ENCODE measurements around the gene PIK3R1.

Gene PIK3R1

DNA sequence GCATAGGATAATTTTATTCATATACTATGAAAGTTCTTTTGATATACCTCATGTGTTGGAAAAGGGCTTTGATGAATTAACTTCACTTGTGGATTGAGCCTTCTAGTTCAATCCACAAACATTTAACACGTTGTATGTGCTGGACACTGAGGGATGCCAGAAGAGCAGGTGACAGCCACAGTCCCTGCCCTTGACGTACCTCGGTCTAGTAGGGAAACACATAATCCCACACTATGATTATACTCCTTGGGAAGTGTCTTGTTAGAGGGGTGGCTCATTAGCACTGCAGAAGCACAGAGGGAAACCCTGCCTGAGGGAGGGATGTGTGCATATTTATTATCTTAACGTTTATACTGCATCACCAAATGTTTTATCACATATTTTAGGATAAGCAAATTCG is 61.2 kb downstream of the PIK3R1 start:
- H3K36me3 ChIP-seq (ENCODE audit: control insufficient read depth in 1 of 2, insufficient read depth in 2 of 2, low read length in 2 of 2) = peaks cover 46 to 65% of the 10 kb centered on the region in 2 donors
- no peak overlapping the region for H3K9ac ChIP-seq (ENCODE audit: low read depth in 1 of 2, low read length in 2 of 2)

DNA sequence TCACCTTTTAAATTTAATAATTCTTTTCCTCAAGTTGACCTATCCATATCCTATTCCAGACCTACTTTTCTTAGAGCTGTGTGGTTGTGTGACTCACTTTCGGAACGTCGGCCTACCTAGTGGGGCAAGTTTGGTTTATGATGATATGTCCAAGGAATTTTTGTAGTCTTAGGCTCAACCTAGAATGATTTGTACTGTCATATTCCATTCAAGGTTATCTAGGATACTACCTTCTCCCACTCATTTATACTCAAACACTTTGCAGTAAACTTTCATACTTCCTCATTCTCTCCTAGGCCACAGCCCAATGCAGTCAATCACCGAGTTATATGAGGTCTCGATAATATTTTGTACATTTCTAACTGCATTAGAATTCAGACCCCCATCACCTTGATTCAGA is 61.9 kb downstream of the PIK3R1 start:
- Histone ChIP-seq H3K4me3 (ENCODE audit: low read depth in 1 of 2, low read length in 2 of 2) (no peak overlapping the region), H3K27me3 (ENCODE audit: control insufficient read depth in 1 of 2, insufficient read depth in 2 of 2, low read length in 2 of 2) (no peaks in the 10 kb centered on the region), H3K36me3 (ENCODE audit: control insufficient read depth in 1 of 2, insufficient read depth in 2 of 2, low read length in 2 of 2) (peaks cover 53 to 72% of the 10 kb centered on the region in 2 donors), H3K9ac (ENCODE audit: low read depth in 1 of 2, low read length in 2 of 2) (no peak overlapping the region), H3K9me3 (ENCODE audit: control insufficient read depth in 1 of 2, low read length in 2 of 2) (no peaks in the 10 kb centered on the region), H3K27ac (ENCODE audit: low read depth, low read length) (no peak overlapping the region), H3K4me1 (ENCODE audit: control insufficient read depth in 1 of 2, insufficient read depth in 2 of 2, low read length in 2 of 2) (peaks cover 3 to 8% of the 10 kb centered on the region in 2 donors)

More for the DNA sequence above, 61.2 kb downstream of the PIK3R1 start:
- Histone ChIP-seq H3K4me1 (ENCODE audit: control insufficient read depth in 1 of 2, insufficient read depth in 2 of 2, low read length in 2 of 2) (peaks cover 3 to 8% of the 10 kb centered on the region in 2 donors), H3K4me3 (ENCODE audit: low read depth in 1 of 2, low read length in 2 of 2) (no peak overlapping the region), H3K27me3 (ENCODE audit: control insufficient read depth in 1 of 2, insufficient read depth in 2 of 2, low read length in 2 of 2) (no peaks in the 10 kb centered on the region), H3K27ac (ENCODE audit: low read depth, low read length) (no peak overlapping the region), H3K9me3 (ENCODE audit: control insufficient read depth in 1 of 2, low read length in 2 of 2) (no peaks in the 10 kb centered on the region)

DNA sequence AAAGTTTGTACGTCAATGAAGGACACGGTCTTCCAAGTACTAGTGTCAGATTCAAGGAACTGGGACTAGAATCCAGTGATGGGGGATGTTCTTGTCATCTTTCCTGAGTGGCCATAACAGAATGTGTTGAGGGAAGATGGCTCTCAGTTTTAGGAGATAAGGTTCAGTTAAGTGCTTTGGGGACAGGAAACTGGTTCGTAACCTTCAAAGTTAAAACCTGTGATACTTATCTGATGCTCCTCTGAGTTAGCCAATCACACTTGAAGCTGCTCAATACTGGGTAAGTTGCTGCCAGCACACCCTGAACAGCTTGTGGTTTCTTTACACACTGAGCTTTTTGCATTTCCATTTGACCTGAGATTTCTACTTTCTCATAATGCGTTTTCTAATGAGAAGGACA is 64.4 kb downstream of the PIK3R1 start:
- Histone ChIP-seq H3K27ac (ENCODE audit: low read depth, low read length) (no peak overlapping the region), H3K36me3 (ENCODE audit: control insufficient read depth in 1 of 2, insufficient read depth in 2 of 2, low read length in 2 of 2) (peaks cover 40 to 76% of the 10 kb centered on the region in 2 donors), H3K9me3 (ENCODE audit: control insufficient read depth in 1 of 2, low read length in 2 of 2) (no peaks in the 10 kb centered on the region), H3K9ac (ENCODE audit: low read depth in 1 of 2, low read length in 2 of 2) (no peak overlapping the region), H3K4me3 (ENCODE audit: low read depth in 1 of 2, low read length in 2 of 2) (no peak overlapping the region), H3K27me3 (ENCODE audit: control insufficient read depth in 1 of 2, insufficient read depth in 2 of 2, low read length in 2 of 2) (no peaks in the 10 kb centered on the region), H3K4me1 (ENCODE audit: control insufficient read depth in 1 of 2, insufficient read depth in 2 of 2, low read length in 2 of 2) (peaks cover 10 to 14% of the 10 kb centered on the region in 2 donors)

DNA sequence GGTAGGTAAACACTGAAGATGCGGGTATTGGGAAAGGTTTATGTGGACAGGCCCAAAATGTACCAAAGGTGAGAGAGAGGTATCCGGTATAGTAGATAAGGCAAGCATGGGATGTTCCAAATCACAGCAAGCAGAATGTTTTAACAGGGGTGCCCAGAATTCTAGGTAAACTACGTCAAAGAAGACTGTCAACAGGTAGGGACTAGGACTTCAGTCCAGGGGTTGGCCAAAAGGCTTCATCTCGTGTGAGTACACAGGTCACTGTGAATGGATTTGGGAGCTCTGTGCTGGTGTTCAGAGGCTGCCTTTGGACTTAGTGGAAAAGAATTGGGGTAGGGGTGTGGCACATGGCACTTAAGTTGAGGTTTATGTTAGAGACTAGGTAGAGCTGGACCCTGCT is 66.4 kb downstream of the PIK3R1 start:
- Histone ChIP-seq H3K9ac (ENCODE audit: low read depth in 1 of 2, low read length in 2 of 2) (no peak overlapping the region), H3K36me3 (ENCODE audit: control insufficient read depth in 1 of 2, insufficient read depth in 2 of 2, low read length in 2 of 2) (peaks cover 31 to 61% of the 10 kb centered on the region in 2 donors), H3K9me3 (ENCODE audit: control insufficient read depth in 1 of 2, low read length in 2 of 2) (no peaks in the 10 kb centered on the region), H3K27ac (ENCODE audit: low read depth, low read length) (no peak overlapping the region), H3K4me1 (ENCODE audit: control insufficient read depth in 1 of 2, insufficient read depth in 2 of 2, low read length in 2 of 2) (peaks cover 29 to 33% of the 10 kb centered on the region in 2 donors), H3K4me3 (ENCODE audit: low read depth in 1 of 2, low read length in 2 of 2) (peak overlapping the region in 1 of 2 donors; percentile 22), H3K27me3 (ENCODE audit: control insufficient read depth in 1 of 2, insufficient read depth in 2 of 2, low read length in 2 of 2) (no peaks in the 10 kb centered on the region)

DNA sequence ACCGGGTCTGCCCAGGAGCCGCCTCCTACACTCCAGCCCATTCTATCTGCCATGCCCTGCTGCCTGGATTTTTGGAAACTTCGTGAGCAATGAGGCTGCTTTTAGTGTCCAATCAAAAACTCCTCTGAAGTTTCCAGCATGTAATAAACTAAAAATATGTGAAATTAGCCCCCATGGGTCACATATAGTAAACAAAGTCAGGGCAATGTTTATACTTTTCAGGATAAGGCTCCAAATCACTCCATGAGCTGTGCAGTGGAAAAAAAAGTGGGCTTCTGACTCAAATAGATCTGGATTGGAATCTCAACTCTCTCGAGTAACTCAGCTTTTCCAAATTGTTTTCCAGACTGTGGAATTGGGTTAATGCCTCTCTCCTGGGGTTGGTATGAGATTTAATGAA is 68.2 kb downstream of the PIK3R1 start:
- Histone ChIP-seq H3K36me3 (ENCODE audit: control insufficient read depth in 1 of 2, insufficient read depth in 2 of 2, low read length in 2 of 2) (peaks cover 22 to 49% of the 10 kb centered on the region in 2 donors), H3K27me3 (ENCODE audit: control insufficient read depth in 1 of 2, insufficient read depth in 2 of 2, low read length in 2 of 2) (no peaks in the 10 kb centered on the region), H3K4me1 (ENCODE audit: control insufficient read depth in 1 of 2, insufficient read depth in 2 of 2, low read length in 2 of 2) (peaks cover 44 to 47% of the 10 kb centered on the region in 2 donors), H3K4me3 (ENCODE audit: low read depth in 1 of 2, low read length in 2 of 2) (no peak overlapping the region), H3K9me3 (ENCODE audit: control insufficient read depth in 1 of 2, low read length in 2 of 2) (no peaks in the 10 kb centered on the region), H3K27ac (ENCODE audit: low read depth, low read length) (no peak overlapping the region), H3K9ac (ENCODE audit: low read depth in 1 of 2, low read length in 2 of 2) (no peak overlapping the region)

DNA sequence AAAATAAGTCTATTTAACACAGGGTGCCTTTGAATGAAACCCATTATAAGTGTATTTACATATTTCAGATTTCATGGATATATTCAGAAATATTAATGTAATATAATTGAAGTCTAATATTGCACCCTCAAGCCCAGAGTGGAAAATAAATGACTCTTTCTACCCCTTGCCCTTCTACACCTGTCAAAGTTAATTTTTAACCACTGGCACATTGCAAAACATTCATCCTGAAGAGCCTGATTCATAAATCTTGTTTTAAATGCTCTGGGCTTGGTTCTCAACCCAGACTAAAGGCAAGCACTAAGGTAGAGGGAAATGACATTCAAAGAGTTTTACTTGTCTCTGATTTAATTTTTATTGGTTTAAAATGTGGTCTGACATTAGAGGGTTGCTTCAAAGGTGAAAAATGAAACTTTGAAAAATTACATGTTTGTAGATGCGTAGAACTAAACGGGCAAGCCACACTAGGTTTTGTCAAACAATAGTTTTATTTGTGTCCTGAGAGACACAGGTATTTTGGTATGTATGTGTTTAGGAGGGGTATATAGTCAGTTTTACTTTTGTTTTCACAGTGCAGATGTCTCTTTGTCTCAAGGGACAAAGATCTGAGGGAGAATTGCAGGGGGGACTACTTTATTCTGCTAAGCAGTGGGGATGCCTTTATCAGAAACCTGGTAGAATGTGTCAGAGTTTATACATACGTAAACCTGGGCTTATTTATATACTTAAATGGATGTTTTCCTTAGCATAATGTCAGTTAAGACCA is 69.7 kb downstream of the PIK3R1 start:
- H3K27me3 ChIP-seq (ENCODE audit: control insufficient read depth in 1 of 2, insufficient read depth in 2 of 2, low read length in 2 of 2) = no peaks in the 10 kb centered on the region
- peak overlapping the region in 1 of 2 donors; percentile 25 for H3K9ac ChIP-seq (ENCODE audit: low read depth in 1 of 2, low read length in 2 of 2)
- peaks cover 57 to 62% of the 10 kb centered on the region in 2 donors for H3K4me1 ChIP-seq (ENCODE audit: control insufficient read depth in 1 of 2, insufficient read depth in 2 of 2, low read length in 2 of 2)
- H3K9me3 ChIP-seq (ENCODE audit: control insufficient read depth in 1 of 2, low read length in 2 of 2) = no peaks in the 10 kb centered on the region
- H3K4me3 ChIP-seq (ENCODE audit: low read depth in 1 of 2, low read length in 2 of 2) = peak overlapping the region; percentile 17 to 22
- H3K27ac ChIP-seq (ENCODE audit: low read depth, low read length) = peak overlapping the region; percentile 0
- H3K36me3 ChIP-seq (ENCODE audit: control insufficient read depth in 1 of 2, insufficient read depth in 2 of 2, low read length in 2 of 2) = peaks cover 14 to 34% of the 10 kb centered on the region in 2 donors

DNA sequence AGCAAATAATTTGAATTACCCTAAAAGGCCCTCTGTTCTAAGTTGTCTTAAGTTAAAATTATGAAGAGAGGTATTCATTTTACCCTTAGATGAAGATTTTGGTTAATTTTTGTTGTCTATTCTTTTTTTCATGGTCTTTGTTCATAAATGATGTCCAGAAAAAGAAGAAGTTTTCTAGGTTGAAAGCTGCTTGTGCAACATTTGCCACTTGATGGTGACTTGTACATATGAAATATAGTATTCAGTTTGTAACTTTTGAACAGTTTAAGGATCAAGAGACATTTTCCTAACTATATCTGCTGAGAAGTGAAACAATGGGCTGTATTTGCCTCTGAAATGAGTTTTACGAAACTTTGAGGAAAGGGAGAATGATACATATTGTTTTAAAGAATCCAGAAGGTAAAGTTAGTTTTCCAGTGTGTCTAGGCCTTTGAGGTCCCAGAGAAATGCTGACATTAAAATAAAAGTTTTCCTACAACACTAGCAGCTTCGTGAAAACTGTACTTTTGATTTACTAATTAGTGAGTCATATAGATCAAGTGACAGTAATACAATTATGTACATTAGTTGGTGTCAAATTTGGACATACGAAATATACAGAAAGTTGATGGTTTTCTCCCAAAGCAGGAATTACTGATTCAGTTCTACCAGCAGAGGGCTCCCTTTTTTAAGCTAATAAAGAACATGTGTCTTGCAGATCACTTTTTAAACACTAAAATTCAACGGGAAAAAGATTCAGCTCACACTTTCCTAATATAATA is 70.5 kb downstream of the PIK3R1 start:
- peak overlapping the region; percentile 0 for H3K27ac ChIP-seq (ENCODE audit: low read depth, low read length)
- peaks cover 7 to 26% of the 10 kb centered on the region in 2 donors for H3K36me3 ChIP-seq (ENCODE audit: control insufficient read depth in 1 of 2, insufficient read depth in 2 of 2, low read length in 2 of 2)
- H3K9ac ChIP-seq (ENCODE audit: low read depth in 1 of 2, low read length in 2 of 2) = peak overlapping the region in 1 of 2 donors; percentile 25
- no peaks in the 10 kb centered on the region for H3K27me3 ChIP-seq (ENCODE audit: control insufficient read depth in 1 of 2, insufficient read depth in 2 of 2, low read length in 2 of 2)
- H3K4me3 ChIP-seq (ENCODE audit: low read depth in 1 of 2, low read length in 2 of 2) = no peak overlapping the region
- no peaks in the 10 kb centered on the region for H3K9me3 ChIP-seq (ENCODE audit: control insufficient read depth in 1 of 2, low read length in 2 of 2)
- H3K4me1 ChIP-seq (ENCODE audit: control insufficient read depth in 1 of 2, insufficient read depth in 2 of 2, low read length in 2 of 2) = peaks cover 59 to 69% of the 10 kb centered on the region in 2 donors

DNA sequence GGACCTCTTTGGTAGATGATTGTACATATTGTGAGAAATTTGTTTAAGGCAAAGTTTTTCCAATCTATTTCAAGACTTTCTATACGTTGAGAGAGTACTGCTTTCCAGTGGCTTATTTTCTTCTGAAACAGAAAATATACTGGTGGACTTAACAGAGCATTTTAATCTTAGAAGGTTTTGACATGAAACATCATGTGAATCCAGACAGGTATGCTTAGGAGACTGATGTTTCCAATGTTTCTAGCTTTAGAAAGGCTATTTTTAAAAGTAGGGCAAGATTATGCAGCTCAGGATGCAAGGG is 71.0 kb downstream of the PIK3R1 start:
- Histone ChIP-seq H3K27me3 (ENCODE audit: control insufficient read depth in 1 of 2, insufficient read depth in 2 of 2, low read length in 2 of 2) (no peaks in the 10 kb centered on the region), H3K27ac (ENCODE audit: low read depth, low read length) (no peak overlapping the region), H3K9me3 (ENCODE audit: control insufficient read depth in 1 of 2, low read length in 2 of 2) (no peaks in the 10 kb centered on the region), H3K36me3 (ENCODE audit: control insufficient read depth in 1 of 2, insufficient read depth in 2 of 2, low read length in 2 of 2) (peaks cover 7 to 25% of the 10 kb centered on the region in 2 donors), H3K9ac (ENCODE audit: low read depth in 1 of 2, low read length in 2 of 2) (no peak overlapping the region), H3K4me3 (ENCODE audit: low read depth in 1 of 2, low read length in 2 of 2) (peak overlapping the region in 1 of 2 donors; percentile 3), H3K4me1 (ENCODE audit: control insufficient read depth in 1 of 2, insufficient read depth in 2 of 2, low read length in 2 of 2) (peaks cover 59 to 70% of the 10 kb centered on the region in 2 donors)

DNA sequence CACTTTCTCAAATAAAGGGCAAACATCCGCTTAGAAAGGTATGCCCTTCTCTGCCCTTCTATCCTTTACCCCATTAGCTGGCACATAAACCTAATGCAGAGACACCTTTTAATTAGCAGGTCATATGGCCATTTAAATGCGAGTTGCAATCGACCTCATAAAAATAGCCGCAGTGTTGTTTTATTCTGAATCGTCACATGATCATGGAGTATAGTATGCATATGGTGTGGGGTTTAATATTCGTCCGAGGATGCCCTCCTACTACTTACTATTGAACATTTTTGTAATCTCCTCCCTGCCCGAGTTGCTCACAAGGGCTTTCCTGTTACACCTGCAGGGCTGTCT is 72.0 kb downstream of the PIK3R1 start:
- Histone ChIP-seq H3K9ac (ENCODE audit: low read depth in 1 of 2, low read length in 2 of 2) (peak overlapping the region; percentile 64 to 68), H3K4me3 (ENCODE audit: low read depth in 1 of 2, low read length in 2 of 2) (peak overlapping the region; percentile 76 to 81), H3K27ac (ENCODE audit: low read depth, low read length) (peak overlapping the region; percentile 80), H3K9me3 (ENCODE audit: control insufficient read depth in 1 of 2, low read length in 2 of 2) (no peaks in the 10 kb centered on the region), H3K36me3 (ENCODE audit: control insufficient read depth in 1 of 2, insufficient read depth in 2 of 2, low read length in 2 of 2) (peaks cover 0 to 20% of the 10 kb centered on the region in 2 donors), H3K27me3 (ENCODE audit: control insufficient read depth in 1 of 2, insufficient read depth in 2 of 2, low read length in 2 of 2) (no peaks in the 10 kb centered on the region), H3K4me1 (ENCODE audit: control insufficient read depth in 1 of 2, insufficient read depth in 2 of 2, low read length in 2 of 2) (peaks cover 59 to 70% of the 10 kb centered on the region in 2 donors)

DNA sequence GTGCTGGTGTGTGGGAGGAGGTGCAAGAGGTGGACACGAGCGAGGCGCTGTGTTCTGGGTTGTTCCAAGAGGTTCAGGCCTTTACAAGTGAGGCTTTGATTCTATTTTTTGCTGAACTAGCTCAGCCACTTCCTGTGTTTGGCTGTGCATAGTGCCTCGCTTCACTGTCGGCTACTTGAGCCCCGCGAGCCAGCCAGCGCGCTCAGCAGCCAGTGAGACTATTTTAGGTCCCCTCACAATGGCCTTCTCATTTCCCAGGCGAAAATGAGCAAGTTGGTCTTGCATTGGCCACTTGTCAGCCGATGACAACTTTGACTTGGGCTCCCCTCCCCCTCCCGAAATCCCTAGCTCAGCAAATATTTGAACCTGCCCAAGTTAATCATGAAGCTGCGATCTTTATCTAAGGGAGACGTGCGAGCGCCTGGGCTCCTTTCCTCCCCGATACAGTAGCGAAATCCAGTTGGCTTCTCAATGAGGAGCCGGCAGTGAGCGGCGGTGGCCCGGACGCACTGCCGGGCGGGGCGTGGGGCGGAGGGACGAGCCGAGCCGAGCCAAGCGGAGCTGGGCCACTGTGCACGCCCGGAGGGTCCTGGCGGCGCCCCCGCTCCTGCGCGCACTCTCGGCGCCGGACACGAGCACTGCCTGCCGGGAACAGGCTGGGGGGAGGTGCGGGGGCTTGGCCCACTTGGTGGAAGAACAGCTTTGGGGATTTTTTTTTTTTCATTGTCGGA is 72.6 kb downstream of the PIK3R1 start:
- Histone ChIP-seq H3K36me3 (ENCODE audit: control insufficient read depth in 1 of 2, insufficient read depth in 2 of 2, low read length in 2 of 2) (peaks cover 0 to 20% of the 10 kb centered on the region in 2 donors), H3K9ac (ENCODE audit: low read depth in 1 of 2, low read length in 2 of 2) (peak overlapping the region; percentile 64 to 68), H3K27me3 (ENCODE audit: control insufficient read depth in 1 of 2, insufficient read depth in 2 of 2, low read length in 2 of 2) (no peaks in the 10 kb centered on the region), H3K9me3 (ENCODE audit: control insufficient read depth in 1 of 2, low read length in 2 of 2) (no peaks in the 10 kb centered on the region), H3K4me1 (ENCODE audit: control insufficient read depth in 1 of 2, insufficient read depth in 2 of 2, low read length in 2 of 2) (peaks cover 59 to 70% of the 10 kb centered on the region in 2 donors), H3K27ac (ENCODE audit: low read depth, low read length) (peak overlapping the region; percentile 80), H3K4me3 (ENCODE audit: low read depth in 1 of 2, low read length in 2 of 2) (peak overlapping the region; percentile 76 to 81)
